Nucleus accumbens (tissue), 56 donors: ENCODE measurements around the gene BTBD2.
A peak's percentile ranks its signal among the peaks of the same experiment; 100 is the strongest.

Source experiments
- DNase-seq, 56 donors: peaks; one replicate each; lab custom pipeline; 2025; lab: John Stamatoyannopoulos, UW

Gene BTBD2

GRCh38 chr19:2051773-2052704, 36.5 kb upstream of the BTBD2 start:
- DNase-seq, result peak in 8 of 56 donors; percentile 18 to 43 (median 33)

GRCh38 chr19:2050991-2051772, 35.7 kb upstream of the BTBD2 start, which contains the start of gene MKNK2:
TSS of gene MKNK2 (minus strand) at chr19:2051244. CDS start at chr19:2050851, 393 bp downstream.
- DNase-seq, result peak in 55 of 56 donors; percentile 40 to 96 (median 88)

GRCh38 chr19:2050349-2050990, 35.0 kb upstream of the BTBD2 start:
- DNase-seq, result peak in 9 of 56 donors; percentile 36 to 64 (median 51)

DNA sequence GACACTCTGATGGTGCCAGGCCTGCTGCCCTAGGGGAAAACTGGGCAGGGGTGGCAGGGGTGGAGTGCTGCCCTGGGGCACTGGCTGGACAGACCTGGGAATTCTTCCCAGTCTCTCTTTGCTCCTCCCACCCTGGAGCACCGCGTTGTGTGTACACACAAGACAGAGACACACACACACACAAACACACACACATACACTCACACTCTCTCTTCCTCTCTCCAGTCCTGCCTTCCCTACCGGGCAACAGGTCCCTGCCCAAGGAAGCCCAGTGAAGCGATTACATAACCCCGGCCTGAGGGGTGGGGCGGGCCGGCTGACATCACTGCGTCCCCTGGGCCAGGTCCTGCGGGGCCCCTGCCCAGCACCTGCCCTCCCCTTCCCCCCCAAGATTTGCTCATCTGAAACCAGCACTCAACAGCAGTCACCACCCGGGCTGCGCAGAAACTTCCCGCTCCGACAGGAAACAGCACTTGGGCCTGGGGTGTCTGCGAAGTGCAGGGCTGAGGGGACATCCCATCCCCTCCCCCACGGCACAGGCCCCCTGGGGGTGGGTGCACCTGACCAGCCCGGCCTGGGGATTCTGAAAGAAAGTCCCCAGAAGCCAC, 34.3 kb upstream of the BTBD2 start:
- DNase-seq, result peak in 52 of 56 donors; percentile 20 to 83 (median 62)

DNA sequence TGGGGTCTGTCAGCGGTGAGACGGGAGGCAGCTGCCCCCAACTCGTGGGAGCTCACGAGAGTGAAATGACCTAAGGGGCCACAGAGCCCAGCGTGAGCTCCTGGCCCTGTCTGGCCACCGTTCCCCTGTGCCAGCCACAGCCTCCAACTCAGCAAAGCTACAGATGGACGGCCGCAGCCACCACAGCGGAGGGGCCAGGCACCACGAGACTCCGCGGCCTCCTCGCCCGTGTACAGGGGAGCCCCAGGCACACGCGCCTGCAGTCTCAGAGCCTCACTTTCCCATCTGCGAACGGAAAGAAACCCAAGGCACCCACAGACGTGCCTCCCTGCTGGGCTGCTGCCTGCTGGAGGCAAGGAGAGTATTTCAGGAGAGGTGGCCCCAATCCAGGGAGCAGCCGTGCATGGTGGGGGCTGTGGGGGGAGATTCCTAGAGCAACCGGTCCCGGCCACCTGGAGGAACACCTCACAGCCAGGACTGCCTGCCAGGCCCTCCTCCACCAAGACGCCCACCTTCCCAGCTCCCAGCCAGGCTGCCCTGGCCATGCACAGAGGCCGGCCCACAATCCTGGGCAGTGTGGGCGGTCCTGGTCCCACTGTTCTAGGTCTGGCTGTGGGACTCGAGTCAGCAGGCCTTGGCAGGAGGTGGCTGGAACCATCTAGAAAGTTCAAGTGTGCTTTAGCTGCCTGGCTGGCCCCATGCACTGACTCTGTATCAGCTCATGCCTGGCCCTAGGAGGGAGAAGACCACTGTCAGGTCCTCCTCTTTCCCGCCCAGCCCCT, 33.6 kb upstream of the BTBD2 start:
- DNase-seq, result peak in 31 of 56 donors; percentile 42 to 83 (median 65)

DNA sequence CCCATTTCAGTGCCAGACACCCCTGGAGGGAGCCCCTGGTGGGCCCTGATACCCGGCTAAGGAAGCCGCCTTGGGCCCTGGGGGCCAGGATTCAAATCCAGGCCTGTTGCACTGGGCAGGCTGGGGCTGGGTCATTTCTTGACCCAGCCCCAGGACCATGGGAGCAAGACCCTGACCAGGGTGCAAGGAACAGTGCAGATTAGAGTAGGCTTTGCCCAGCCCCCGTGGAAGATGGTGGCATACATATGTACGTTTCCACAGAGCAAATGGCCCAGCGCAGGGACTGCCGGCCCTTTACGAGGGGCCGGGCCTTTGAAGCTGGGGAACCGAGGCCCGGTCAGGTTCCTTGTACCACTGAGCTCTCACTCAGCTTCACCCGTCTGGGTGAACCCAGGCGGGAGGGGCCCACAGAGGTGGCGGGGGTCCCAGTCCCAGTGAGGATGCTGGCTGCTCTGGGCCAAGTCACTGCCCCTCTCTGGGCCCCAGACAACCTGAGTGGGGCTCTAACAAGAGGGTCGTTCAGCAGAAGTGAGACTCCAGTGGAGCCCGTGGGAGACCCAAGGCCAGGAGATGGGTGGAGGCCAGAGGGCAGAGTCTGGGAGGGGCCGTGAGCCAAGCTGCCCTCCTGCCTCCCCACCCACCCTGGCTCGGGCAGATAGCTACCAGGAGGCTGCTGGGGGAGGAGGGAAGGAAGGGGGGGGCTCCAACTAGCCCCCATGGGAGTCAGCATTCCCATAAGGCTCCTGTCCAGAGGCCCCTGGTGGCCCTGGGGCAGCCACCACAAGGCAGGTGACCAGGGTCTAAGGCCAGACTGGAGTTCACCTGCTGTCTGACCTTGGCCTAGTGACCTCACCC, 32.8 kb upstream of the BTBD2 start:
- DNase-seq, result no peak

GRCh38 chr19:2047449-2048103, 32.1 kb upstream of the BTBD2 start:
- peak in 2 of 56 donors; percentile 26 to 30 for DNase-seq

- DNase-seq, result no peak
These were observed 31.5 kb upstream of the BTBD2 start for GRCh38 chr19:2047076-2047448.

- DNase-seq, result no peak
These were observed 30.8 kb upstream of the BTBD2 start for GRCh38 chr19:2046046-2046907.

DNA sequence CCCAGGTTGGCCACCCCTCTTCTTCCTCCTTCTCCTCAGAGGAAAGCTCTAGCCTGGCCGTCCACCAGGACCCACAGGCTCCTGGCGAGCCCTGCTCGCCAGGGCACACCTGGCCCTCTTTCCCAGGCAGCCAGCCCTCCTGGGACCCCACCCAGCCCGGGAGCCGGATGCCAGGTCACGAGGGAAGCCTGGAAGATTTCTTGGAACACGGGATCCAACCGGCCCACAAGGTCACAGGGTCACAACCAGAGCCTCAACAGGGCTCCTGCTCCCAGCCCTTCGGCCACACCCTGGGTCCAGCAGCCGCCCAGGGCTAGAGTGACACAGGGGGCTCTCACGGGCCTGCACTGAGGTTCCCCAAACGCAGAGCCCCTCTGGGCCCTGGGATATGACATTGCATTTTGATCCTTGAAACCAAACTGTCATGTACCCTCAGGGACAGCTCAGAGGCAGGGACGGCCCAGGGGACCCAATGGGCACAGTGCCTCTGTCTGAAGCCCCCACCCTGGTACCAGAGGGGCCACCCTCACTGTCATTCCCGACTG, 30.1 kb upstream of the BTBD2 start:
- no peak for DNase-seq

DNA sequence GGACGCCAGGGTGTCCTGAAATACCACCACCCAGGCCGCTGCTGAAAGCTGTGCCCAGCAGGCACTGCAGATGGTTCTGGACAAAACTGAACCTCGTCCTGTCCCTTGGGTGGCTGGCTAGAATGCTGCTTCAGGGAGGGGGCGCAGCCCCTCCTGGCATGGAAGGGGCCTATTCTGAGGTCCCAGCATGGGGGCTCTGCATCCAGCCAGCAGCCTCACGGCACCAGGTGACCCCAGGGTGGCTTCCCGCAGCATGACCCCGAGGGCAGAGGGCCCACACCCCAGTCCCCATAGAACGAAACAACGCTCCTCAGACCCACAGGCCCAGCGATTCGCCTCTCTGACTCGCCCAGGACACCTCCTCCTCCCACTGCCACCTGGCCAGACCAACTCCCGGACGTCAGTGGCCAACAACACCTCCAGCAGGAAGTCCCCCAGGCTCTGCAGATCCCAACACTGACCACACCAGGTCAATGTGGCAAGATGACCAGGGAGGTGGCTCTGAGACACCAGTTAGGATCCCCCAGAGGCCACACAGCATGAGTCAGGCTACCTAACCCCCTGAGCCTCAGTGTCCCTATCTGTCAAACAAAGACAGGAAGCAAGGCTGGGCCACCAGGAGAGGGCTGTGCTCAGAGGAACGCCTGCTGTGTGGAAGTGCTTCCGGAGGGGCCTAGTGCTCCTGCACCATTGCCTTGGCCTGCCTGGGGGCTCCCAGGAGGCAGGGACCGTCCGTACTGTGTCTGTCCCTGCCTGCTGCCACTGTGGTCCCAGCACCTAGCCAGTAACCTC, 29.4 kb upstream of the BTBD2 start:
- no peak for DNase-seq

DNA sequence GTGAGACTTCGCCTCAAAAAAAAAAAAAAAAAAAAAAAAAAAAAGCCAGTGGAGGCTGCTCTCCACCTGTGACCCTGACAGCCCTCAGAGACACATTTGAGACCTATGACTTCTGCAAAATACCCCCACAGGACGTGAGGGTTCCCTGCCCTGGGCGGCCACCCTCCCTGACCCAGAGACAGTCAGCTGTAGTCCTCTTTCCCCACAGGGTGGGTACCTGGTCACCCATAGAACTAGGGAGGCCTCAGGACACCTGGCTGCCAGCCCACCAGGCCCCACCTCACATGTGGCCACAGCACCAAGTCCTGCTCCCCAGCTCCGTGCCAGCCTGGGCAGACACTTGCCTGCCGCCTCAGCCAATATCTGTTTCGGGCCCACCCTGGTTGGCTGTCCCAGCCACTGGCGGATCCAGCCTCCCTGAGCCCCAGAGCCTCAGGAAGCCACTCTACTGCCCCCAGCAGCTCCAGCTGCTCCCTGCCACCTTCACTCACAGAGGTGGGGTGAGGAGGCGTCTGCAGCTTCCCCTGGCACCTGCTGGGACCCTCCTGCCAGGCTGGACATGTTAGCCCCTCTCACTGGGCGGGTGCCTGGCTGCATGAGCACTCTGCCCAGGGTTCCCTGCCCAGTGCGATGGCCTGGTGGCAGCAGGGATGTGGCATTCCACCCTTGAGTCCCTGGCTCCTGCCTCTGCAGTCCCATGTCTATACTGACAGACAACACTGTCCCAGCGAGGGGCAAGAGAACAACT, 28.6 kb upstream of the BTBD2 start:
- DNase-seq, result no peak

- peak in 11 of 56 donors; percentile 6 to 38 (median 25) for DNase-seq
These were observed 27.7 kb upstream of the BTBD2 start for GRCh38 chr19:2043251-2043641.

- DNase-seq, result peak in 9 of 56 donors; percentile 34 to 69 (median 58)
These were observed 27.2 kb upstream of the BTBD2 start for GRCh38 chr19:2042485-2043250.
